Fibroblast of mammary gland (primary cell): ENCODE data around the gene ANO2.

ENCODE experiments used
- DNase-seq: peaks from one replicate; pipeline ENCODE4 v3.0.0-alpha.2; 2010; ENCODE audit warnings: low read depth
- H3K4me3 ChIP-seq: 2 replicates; pipeline ENCODE4 v1.5.1; 2011; ENCODE audit warnings: low read depth, mild to moderate bottlenecking, low read length, moderate library complexity; ENCODE audit not compliant: control insufficient read depth
- TF ChIP-seq, protein P1 (sequence below): conservative IDR thresholded peaks from 2 replicates; pipeline ENCODE4 v1.5.1; 2011; ENCODE audit warnings: low read depth, low read length, inconsistent platforms; ENCODE audit not compliant: control insufficient read depth, insufficient read depth

The ANO2 gene

DNA sequence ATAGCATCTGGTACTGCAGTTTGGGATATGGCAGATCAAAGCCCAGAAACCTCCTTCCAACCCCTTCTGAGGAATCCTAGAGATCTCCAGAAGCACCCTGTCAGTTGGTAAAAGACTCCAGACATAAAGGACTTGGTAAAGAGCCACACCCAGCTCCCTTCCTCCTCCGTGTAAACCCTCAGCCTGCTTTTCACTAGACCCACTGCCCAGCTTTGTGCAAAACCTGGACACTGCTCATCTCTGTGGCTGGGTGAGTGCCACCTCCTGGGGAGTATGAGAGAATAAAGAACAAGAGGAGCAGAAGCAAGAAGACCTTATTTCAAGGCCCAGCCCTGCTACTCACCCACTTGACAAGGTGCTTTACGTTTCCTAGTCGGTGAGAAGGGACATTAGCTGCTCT is 33.0 kb downstream of the ANO2 start:
- TF ChIP-seq, protein P1, sequence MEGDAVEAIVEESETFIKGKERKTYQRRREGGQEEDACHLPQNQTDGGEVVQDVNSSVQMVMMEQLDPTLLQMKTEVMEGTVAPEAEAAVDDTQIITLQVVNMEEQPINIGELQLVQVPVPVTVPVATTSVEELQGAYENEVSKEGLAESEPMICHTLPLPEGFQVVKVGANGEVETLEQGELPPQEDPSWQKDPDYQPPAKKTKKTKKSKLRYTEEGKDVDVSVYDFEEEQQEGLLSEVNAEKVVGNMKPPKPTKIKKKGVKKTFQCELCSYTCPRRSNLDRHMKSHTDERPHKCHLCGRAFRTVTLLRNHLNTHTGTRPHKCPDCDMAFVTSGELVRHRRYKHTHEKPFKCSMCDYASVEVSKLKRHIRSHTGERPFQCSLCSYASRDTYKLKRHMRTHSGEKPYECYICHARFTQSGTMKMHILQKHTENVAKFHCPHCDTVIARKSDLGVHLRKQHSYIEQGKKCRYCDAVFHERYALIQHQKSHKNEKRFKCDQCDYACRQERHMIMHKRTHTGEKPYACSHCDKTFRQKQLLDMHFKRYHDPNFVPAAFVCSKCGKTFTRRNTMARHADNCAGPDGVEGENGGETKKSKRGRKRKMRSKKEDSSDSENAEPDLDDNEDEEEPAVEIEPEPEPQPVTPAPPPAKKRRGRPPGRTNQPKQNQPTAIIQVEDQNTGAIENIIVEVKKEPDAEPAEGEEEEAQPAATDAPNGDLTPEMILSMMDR = no peak
- DNase-seq = no peak
- no peak overlapping the region for H3K4me3 ChIP-seq

DNA sequence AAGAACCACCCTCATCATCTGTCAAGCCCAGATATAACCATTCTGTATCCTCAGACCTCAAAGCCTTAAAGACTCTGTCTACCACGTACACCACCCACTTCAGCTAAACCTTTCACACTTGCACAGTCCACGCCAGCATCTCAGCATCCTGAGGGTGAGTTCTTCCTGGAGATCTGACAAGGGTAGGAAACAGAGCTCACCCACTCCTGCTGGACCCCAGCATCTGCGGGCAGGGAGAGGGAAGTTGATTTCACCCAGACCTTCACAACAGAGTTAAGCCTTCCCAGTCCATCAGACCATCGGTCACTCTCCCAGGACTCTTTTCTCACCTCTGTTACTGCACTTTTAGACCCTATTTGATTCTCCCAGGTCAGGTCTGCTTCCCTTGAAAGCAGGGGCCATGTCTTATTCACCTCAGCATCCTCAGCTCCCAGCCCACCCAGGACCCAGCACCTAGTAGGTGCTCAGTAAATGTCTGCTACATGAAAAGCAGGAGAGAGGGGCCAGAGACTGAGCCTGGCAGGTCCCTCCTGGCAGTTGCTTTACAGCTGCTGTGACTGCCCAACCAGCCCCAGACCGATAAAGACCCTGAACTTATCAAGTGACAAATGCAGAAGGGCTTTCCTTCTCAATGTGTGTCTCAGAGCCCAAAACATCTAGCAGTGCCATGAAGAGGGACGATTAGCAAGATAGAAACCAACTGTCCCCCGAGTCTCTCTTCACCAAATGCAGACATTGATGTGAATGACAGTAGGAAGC is 34.1 kb downstream of the ANO2 start:
- no peak overlapping the region for H3K4me3 ChIP-seq
- DNase-seq = no peak

DNA sequence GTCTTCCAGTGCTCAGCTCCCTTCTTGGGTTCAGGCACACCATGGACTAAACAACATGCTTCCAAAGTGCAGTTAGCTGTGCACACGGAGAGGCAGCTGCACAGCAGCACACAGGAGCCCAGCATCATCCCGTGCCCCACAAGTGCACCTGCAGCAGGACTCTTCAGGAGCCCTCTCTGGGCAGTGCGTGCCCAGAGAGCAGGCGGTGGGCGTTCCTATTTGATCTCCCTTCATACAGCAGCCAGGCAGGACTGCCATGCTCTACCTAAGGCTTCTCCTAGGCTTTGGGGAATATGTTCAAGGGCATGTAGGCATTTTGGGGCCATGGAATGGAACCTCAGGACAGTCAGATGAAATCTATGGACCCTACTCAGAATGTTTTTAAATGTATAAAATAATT is 35.5 kb downstream of the ANO2 start:
- no peak overlapping the region for H3K4me3 ChIP-seq
- TF ChIP-seq, protein P1 = no peak
- no peak for DNase-seq

More for the DNA sequence above, 34.1 kb downstream of the ANO2 start:
- TF ChIP-seq, protein P1 = no peak

DNA sequence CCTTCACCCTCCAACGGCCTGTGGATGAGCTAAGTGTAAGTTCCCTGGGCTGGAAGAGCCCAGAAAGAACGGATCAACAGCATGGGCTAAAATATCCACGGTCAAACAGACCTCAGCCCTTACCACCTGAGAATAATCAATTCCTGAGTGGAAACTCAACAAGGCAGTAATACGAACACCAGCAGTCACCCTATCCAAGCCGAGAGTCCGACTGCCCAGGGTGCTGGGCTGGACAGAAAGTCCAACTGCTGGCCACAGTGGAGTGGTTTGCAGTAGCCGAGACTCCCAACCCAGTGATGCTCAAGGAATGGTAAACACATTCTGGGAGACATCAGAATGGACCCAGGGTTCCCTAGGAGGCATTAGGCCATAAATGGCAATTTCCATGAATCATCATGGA is 36.8 kb downstream of the ANO2 start:
- TF ChIP-seq, protein P1 = no peak
- H3K4me3 ChIP-seq = no peak overlapping the region
- no peak for DNase-seq

DNA sequence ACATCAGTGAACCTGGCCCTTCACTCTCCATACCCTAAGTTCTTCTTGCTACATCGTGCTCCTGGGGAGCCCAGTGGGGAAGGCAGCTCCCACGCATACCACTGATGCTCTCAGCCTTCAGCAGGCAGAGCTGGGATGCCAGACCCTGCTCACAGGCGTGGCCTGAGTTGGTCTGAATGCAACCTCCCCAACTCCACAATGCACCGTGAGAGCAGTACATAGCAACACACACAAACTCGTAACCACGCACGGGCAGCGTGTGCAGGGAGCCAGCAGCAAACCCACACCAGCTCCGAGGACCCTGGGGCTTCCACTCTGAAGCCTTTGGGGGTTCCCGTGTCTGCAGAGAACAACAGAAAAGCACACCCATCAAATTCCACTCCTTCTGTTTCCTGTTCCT is 37.3 kb downstream of the ANO2 start:
- no peak for DNase-seq
- H3K4me3 ChIP-seq = no peak overlapping the region
- TF ChIP-seq, protein P1 = no peak

DNA sequence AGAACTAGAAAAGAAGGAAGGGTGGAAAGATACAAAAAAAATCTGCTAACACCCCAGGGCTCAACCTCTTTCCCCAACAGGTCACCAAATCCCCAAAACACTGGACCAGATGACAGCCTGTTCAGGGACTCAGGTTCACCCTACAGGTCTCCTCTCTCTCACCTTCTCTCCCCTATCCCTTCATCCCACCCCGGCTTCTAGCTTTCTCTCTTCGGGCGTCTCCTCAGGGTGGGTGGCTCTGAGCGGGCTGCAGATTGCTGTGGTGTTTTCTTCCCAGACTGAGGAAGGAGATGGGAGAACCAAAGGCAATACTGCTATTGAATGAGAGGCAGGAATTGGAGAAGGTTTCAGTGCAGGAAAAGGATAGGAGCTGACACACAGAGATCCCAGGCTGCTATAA is 39.3 kb downstream of the ANO2 start:
- H3K4me3 ChIP-seq = no peak overlapping the region
- no peak for DNase-seq
- TF ChIP-seq, protein P1 = no peak
